AG09309 (cell line): ENCODE data around the gene COL6A3.

ENCODE experiments used
- DNase-seq: peaks from one replicate; pipeline ENCODE4 v3.0.0-alpha.2; 2010; ENCODE audit warnings: low read depth
- H3K4me3 ChIP-seq: 2 replicates; pipeline ENCODE4 v1.5.1; 2011; ENCODE audit warnings: mild to moderate bottlenecking, low read depth, low read length, moderate library complexity; ENCODE audit not compliant: control insufficient read depth
- CTCF ChIP-seq: IDR thresholded peaks from 2 replicates; pipeline ENCODE4 v1.5.1; 2011; ENCODE audit warnings: mild to moderate bottlenecking, low read depth, low read length, inconsistent platforms; ENCODE audit not compliant: insufficient read depth, control insufficient read depth; ENCODE audit errors: missing control alignments

The COL6A3 gene

GRCh38 chr2:237345411-237345810 is 68.6 kb downstream of the COL6A3 start:
- no peak for TF ChIP-seq CTCF
- DNase-seq = no peak
- H3K4me3 ChIP-seq = no peak overlapping the region

DNA sequence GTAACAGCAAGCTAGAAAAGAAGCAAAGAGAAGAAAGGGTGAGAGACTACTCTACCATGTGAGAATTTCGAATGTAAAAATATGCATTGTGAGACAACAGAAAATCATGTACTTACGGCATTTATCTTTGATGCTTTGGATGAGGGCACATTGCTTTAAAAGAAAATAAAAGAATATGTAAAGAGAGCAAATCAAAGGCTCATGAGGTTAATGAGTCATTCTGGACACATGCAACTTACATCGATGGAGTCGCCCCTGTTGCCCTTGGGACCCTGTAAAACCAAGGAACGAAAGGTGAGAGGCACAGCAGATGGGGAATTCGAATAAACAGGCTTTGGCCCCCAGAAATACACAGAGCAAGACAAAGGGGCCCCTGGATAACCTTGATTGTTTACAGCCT is 69.0 kb downstream of the COL6A3 start:
- no peak for TF ChIP-seq CTCF
- no peak for DNase-seq
- H3K4me3 ChIP-seq = no peak overlapping the region

- DNase-seq = no peak
- H3K4me3 ChIP-seq = no peak overlapping the region
- TF ChIP-seq CTCF = no peak
These were observed 70.0 kb downstream of the COL6A3 start for GRCh38 chr2:237343993-237344392.

DNA sequence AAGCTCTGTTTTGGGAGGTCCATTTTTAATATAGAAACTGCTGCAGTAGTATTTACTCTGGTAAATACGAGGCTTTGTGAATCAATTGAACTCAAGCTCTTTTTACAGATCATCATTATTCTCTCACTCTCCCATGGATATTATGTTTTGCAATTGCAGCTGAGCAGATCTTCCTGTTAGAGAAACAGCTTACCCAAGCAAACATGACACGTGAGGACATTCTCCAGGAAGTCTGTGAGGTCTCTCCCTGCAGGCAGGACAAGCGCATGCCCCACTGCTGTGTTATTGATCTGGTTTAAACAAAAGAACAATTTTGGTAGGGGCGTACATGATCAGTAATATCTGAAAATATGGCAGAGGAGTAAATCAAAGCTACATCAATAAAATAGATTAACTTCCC is 72.1 kb downstream of the COL6A3 start:
- TF ChIP-seq CTCF = no peak
- no peak overlapping the region for H3K4me3 ChIP-seq
- DNase-seq = no peak

GRCh38 chr2:237337586-237337985 is 76.4 kb downstream of the COL6A3 start:
- no peak for TF ChIP-seq CTCF
- H3K4me3 ChIP-seq = no peak overlapping the region
- no peak for DNase-seq

GRCh38 chr2:237336131-237336530 is 77.8 kb downstream of the COL6A3 start:
- TF ChIP-seq CTCF = no peak
- no peak for DNase-seq
- no peak overlapping the region for H3K4me3 ChIP-seq

DNA sequence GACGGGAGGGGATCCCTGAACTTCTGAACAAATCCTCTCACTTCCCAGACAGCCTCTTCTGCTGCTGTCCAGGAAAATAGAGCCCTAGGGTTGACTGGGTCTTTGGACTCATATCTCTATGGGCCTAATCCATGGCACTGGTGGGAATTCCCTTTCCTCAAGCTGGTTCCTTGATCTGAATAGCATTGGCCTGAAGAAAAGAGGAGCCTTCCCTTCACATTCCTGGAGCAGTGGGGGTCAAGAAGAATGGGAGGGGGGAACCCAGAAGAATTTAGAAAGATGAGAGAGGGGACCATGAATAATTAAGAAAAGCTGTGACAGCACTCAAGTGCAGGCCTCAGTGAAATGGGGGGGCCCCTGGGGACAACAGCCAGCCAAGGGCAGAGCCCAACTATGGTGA is 80.2 kb downstream of the COL6A3 start:
- H3K4me3 ChIP-seq = no peak overlapping the region
- no peak for TF ChIP-seq CTCF
- no peak for DNase-seq
